Stimulated activated CD4-positive, alpha-beta T cell treated with anti-CD3 and anti-CD28 coated beads, Interleukin-15, amount 100 ng/mL, for 1 hour (primary cell): Measurements from ENCODE around the gene GAGE10.

Source experiments
- DNase-seq, 2 donors: peaks; one replicate each; pipeline ENCODE4 v3.0.0-alpha.2; 2020; ENCODE audit warnings: low read depth in 1 of 2, low spot score in 1 of 2

The GAGE10 gene, protein sequence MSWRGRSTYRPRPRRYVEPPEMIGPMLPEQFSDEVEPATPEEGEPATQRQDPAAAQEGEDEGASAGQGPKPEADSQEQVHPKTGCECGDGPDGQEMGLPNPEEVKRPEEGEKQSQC

DNA sequence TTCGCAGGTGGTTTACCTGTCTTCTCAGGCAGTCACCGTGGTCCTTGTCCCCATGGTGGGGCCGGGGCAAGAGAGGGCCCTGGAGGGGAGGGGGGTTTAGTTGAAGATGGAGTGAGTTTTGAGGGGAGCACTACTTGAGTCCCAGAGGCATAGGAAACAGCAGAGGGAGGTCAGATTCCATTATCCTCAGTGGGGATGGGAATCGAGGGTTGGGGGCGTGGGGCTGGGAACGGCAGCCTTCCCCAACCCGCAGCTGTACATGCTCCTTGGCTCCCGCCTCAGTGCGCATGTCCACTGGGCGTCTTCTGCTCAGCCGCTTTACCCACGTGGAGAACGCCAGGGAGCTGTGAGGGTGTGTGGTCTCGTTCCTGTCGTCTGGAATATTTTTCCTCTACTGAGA lies at the start of gene GAGE10:
Gene GAGE10, plus strand, starts transcription at position 301 of the 400 bp plus-strand sequence. CDS start 1,214 bp downstream, outside the sequence.
- DNase-seq, result no peak

DNA sequence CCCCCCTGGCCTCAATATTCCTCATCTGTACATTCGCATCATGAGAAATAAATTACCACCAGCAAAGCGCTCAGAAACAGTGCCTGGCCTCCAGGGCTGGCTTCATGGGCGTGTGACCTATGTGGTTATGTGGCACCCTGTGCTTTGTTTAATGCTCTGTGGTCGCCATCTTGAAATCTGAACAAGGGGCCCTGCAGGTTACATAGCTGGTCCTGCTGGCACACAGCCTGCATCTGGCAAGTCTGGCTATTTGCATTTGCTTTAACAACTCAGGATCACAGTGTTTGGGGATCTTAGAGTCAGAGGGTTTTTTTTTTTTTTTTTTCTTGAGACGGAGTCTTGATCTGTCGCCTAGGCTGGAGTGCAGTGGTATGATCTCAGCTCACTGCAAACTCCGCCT lies 48.8 kb upstream of the GAGE10 start:
- DNase-seq, result no peak

- DNase-seq, result no peak
Observed at GRCh38 chrX:49256268-49256995, 47.0 kb upstream of the GAGE10 start.

- DNase-seq, result no peak
Observed at GRCh38 chrX:49257074-49257790, 46.2 kb upstream of the GAGE10 start.

- no peak for DNase-seq
Observed at GRCh38 chrX:49257846-49258748, 45.3 kb upstream of the GAGE10 start.

GRCh38 chrX:49258749-49259124 lies 44.7 kb upstream of the GAGE10 start:
- no peak for DNase-seq

- no peak for DNase-seq
Observed at GRCh38 chrX:49260221-49260985, 43.0 kb upstream of the GAGE10 start.

- no peak for DNase-seq
Observed at GRCh38 chrX:49262603-49263002, 40.8 kb upstream of the GAGE10 start.

GRCh38 chrX:49263631-49264030 lies 39.8 kb upstream of the GAGE10 start:
- DNase-seq, result no peak

- DNase-seq, result no peak
Observed at GRCh38 chrX:49264460-49264859, 39.0 kb upstream of the GAGE10 start, which contains the start of gene FOXP3. Gene FOXP3, minus strand, starts transcription at chrX:49264710. Its CDS starts 6,205 bp downstream, at chrX:49258505.

GRCh38 chrX:49266523-49267445 lies 36.7 kb upstream of the GAGE10 start:
- no peak for DNase-seq

DNA sequence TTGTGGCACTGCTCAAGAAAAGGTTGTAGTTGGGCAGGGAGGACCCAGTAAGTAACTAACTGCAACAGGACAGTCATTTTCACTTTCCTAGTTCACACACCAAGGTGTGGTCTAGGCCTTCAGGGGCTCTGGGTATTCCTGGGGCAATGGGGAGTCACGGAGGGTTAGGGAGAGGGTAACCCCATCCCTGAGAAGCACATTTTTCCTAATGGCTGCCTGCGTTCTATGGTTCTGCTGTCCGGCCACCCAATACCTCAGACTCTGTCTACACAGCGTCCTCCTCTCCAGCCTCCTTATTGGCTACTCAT lies 34.8 kb upstream of the GAGE10 start:
- no peak for DNase-seq

DNA sequence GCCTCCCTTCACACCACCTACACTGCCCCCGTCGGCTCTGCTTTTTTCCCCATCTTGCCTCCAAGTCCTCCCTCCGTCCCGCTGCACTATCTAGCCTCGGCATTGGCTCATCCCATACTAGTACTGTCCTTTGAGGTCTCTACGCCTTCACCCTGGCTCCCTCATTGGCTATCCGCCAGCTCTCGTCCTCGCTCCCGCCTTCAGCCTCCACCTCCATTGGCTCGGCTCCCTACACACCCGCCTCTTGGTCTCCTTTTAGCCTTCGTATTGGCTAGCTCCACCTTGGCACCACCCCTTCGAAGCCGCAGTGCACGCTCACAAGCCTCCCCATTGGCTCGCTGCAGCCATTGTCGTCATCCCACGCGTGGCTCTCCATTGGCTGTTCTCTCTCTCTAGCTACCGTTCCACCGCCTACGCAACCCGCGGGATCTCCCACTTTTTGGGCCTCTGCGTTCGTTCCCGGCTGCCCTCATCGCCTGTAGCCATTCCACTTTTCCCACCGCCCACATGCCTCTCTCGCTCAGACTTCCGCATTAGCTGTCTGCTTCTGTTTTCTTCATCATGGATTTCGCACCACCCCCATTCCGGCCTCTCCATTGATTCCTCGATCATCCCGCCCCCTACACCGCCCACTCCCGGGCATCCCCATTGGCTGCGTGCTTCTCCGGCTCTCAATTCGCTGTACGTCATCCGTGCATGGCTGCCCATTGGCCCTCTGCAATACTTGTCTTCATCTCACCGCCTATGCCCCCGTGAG lies 34.3 kb upstream of the GAGE10 start:
- peak; percentile 87 for DNase-seq

GRCh38 chrX:49269767-49270248 lies 33.6 kb upstream of the GAGE10 start, which contains the start of gene PPP1R3F:
Gene PPP1R3F, plus strand, starts transcription at chrX:49269793. Its CDS starts 77 bp downstream, at chrX:49269870.
- no peak for DNase-seq

DNA sequence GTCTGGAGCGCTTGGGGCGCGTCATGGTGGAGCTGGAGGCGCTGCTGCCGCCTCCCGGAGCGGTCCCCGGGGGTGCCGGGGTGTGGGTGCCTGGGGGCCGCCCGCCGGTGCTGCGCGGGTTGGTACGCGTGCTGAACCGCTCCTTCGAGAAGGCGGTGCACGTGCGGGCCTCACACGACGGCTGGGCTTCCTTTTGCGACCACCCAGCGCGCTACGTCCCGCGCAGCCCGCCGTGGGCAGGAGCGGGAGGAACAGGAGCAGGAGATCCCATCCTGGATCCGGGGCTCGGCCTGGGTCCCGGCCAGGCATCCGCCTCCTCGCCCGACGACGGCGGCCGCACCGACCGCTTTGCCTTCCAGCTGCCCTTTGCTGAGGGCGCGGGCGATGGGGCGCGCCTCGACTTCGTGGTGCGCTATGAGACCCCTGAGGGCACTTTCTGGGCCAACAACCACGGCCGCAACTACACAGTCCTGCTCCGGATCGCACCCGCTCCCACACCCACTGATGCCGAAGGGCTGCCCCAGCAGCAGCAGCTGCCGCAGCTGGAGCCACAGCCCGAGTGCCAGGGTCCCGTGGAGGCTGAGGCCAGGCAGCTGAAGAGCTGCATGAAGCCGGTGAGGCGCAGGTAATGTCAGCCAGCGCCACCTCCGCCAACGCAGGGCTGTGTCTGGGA lies 33.1 kb upstream of the GAGE10 start:
- DNase-seq, result no peak

GRCh38 chrX:49271341-49271740 lies 32.1 kb upstream of the GAGE10 start:
- DNase-seq, result no peak

- DNase-seq, result no peak
Observed at GRCh38 chrX:49272421-49272820, 31.0 kb upstream of the GAGE10 start.

DNA sequence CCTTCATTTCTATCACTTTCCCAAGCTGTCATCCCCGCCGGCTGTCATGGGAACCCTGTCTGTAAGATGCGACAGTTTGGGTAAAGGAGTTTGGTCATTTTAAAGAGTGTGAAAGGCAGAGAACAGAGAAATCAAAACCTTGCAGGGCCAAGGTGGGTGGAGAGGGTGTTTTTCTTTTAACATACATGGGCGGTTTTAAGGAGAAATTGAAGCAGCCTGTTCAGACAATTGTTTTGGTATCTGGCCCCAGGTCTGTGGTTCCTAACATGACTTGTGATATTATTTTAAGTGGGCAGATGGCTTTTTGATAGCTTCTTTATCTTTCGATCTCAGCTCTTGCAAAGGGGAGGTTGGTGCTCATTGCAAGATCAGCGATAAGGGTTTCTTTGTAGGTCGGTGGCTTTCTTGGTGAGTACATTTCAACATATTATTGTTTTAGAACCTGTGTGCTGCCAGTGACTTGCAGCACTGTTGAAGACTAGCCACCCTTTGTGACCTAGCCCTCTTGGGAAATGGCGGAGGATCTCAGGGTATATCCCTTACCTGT lies 30.2 kb upstream of the GAGE10 start:
- no peak for DNase-seq
